Neural progenitor cell (in vitro differentiated cells): ENCODE data around the gene PRSS57.

Experiments used
- EZH2 ChIP-seq: fragments of 200-600 bp; sonication (generic); IDR thresholded peaks from 2 replicates; pipeline ENCODE4 v1.6.1; 2017; ENCODE audit warnings: antibody characterized with exemption, mild to moderate bottlenecking, moderate library complexity
- TF ChIP-seq, protein P1 (sequence below): fragments of 200-600 bp; sonication (generic); IDR thresholded peaks from 2 replicates; pipeline ENCODE4 v1.5.1; 2017; ENCODE audit warnings: antibody characterized with exemption, mild to moderate bottlenecking

DNA sequence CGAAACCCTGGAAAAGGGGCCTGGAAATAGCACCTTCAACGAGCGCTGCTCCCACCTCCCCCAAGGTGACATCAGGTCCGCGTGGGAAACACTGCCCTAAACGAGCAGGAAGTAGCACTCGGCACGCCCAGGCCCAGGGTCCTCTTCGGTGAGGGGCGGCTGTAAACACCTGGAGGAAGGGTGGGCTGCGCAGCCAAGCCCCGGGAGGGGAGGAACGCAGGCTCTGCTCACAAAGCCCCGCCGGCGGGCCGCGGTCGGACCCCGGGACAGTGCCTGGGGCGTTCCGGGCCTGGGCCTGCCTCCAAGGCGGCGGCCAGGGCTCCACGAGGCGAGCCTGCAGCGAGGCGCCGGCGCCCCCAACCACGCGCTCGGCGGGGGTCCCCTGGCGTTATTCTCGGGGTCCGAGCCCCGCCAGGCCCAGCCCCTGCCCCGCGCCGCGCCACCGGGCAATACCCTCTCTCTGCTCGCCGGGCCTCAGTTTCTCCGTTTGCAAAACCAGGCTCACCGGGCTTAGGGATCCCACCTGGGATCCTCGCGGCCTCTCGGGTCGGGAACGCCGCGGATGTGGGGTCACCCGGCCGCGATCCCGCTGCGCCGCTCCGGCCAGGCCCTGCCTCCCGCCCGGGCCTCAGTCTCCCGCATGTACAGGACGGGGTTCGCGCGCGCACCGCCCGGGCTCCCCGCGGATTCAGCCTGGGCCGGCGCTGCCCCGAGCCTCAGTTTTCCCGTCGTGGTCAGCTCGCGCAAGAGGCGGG, 32.9 kb downstream of the PRSS57 start:
- no peak for TF ChIP-seq EZH2
- TF ChIP-seq, protein P1, sequence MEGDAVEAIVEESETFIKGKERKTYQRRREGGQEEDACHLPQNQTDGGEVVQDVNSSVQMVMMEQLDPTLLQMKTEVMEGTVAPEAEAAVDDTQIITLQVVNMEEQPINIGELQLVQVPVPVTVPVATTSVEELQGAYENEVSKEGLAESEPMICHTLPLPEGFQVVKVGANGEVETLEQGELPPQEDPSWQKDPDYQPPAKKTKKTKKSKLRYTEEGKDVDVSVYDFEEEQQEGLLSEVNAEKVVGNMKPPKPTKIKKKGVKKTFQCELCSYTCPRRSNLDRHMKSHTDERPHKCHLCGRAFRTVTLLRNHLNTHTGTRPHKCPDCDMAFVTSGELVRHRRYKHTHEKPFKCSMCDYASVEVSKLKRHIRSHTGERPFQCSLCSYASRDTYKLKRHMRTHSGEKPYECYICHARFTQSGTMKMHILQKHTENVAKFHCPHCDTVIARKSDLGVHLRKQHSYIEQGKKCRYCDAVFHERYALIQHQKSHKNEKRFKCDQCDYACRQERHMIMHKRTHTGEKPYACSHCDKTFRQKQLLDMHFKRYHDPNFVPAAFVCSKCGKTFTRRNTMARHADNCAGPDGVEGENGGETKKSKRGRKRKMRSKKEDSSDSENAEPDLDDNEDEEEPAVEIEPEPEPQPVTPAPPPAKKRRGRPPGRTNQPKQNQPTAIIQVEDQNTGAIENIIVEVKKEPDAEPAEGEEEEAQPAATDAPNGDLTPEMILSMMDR, result no peak
